Measurements from ENCODE around the gene RSU1.

- TF ChIP-seq, protein P1, sequence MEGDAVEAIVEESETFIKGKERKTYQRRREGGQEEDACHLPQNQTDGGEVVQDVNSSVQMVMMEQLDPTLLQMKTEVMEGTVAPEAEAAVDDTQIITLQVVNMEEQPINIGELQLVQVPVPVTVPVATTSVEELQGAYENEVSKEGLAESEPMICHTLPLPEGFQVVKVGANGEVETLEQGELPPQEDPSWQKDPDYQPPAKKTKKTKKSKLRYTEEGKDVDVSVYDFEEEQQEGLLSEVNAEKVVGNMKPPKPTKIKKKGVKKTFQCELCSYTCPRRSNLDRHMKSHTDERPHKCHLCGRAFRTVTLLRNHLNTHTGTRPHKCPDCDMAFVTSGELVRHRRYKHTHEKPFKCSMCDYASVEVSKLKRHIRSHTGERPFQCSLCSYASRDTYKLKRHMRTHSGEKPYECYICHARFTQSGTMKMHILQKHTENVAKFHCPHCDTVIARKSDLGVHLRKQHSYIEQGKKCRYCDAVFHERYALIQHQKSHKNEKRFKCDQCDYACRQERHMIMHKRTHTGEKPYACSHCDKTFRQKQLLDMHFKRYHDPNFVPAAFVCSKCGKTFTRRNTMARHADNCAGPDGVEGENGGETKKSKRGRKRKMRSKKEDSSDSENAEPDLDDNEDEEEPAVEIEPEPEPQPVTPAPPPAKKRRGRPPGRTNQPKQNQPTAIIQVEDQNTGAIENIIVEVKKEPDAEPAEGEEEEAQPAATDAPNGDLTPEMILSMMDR (IDR thresholded peaks at IDR 0.05; ENCODE audit: low read depth, low read length): no peak
- no peak for TF ChIP-seq EZH2phosphoT487 (IDR thresholded peaks at IDR 0.05; ENCODE audit: low read depth)
Measured at GRCh38 chr10:16656895-16657294, 160.3 kb downstream of the RSU1 start.
